GM13977 (cell line): Measurements from ENCODE around the gene MAP2K3.

Source experiments
- DNase-seq: peaks from one replicate; pipeline ENCODE4 v3.0.0; 2012; ENCODE audit warnings: low spot score
- in situ Hi-C: fragments of 300-500 bp; cut with MboI; formaldehyde crosslinking; loops from one replicate; pipeline ENCODE4 v1.12.0; 2022; ENCODE audit warnings: low sequenced_read_pairs, low pct_unique_long_range_greater_than_20kb, mixed read lengths, inconsistent platforms; ENCODE audit not compliant: unreplicated experiment
- TF ChIP-seq, protein P1 (sequence below): IDR thresholded peaks from 2 replicates; pipeline ENCODE4 v1.5.1; 2012; ENCODE audit warnings: mild to moderate bottlenecking, control low read depth; ENCODE audit not compliant: insufficient read depth; ENCODE audit errors: extremely low read depth, missing control alignments

The MAP2K3 gene

DNA sequence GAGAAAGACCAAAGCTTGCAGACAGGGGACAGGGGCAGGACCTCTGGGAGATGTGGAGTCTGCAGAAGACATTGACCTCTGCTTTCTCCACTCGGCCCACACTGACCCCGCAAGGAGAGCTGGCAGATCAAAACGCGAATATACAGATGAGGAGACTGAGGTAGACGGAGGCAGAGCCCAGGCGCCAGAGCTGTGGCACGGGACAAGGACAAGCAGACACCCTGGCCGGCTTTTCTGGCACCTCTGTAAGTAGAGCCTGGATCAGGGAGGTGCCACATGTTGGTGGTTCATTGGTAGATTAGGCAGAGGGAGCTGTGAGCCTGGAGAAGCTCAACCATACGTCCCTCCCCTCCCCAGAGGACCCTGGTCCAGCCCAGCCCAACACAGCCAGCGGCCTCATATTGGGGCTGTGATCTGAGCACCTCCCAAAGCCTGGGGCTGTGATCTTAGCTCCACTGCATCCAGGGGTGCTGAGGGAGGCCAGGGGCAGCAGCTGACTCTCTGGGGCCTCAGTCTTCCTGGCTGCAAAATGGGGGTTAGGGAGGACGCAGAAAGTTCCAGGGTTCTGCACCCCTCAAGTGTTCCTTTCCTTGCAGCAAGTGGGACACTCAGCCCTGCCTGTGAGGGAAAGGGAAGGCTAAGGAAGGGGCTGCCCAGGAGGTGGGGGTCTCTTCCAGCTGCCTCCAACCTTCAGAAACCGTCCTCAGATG, 35.3 kb upstream of the MAP2K3 start:
- in situ Hi-C loops = no loop called here
- TF ChIP-seq, protein P1, sequence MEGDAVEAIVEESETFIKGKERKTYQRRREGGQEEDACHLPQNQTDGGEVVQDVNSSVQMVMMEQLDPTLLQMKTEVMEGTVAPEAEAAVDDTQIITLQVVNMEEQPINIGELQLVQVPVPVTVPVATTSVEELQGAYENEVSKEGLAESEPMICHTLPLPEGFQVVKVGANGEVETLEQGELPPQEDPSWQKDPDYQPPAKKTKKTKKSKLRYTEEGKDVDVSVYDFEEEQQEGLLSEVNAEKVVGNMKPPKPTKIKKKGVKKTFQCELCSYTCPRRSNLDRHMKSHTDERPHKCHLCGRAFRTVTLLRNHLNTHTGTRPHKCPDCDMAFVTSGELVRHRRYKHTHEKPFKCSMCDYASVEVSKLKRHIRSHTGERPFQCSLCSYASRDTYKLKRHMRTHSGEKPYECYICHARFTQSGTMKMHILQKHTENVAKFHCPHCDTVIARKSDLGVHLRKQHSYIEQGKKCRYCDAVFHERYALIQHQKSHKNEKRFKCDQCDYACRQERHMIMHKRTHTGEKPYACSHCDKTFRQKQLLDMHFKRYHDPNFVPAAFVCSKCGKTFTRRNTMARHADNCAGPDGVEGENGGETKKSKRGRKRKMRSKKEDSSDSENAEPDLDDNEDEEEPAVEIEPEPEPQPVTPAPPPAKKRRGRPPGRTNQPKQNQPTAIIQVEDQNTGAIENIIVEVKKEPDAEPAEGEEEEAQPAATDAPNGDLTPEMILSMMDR = no peak
- no peak for DNase-seq

DNA sequence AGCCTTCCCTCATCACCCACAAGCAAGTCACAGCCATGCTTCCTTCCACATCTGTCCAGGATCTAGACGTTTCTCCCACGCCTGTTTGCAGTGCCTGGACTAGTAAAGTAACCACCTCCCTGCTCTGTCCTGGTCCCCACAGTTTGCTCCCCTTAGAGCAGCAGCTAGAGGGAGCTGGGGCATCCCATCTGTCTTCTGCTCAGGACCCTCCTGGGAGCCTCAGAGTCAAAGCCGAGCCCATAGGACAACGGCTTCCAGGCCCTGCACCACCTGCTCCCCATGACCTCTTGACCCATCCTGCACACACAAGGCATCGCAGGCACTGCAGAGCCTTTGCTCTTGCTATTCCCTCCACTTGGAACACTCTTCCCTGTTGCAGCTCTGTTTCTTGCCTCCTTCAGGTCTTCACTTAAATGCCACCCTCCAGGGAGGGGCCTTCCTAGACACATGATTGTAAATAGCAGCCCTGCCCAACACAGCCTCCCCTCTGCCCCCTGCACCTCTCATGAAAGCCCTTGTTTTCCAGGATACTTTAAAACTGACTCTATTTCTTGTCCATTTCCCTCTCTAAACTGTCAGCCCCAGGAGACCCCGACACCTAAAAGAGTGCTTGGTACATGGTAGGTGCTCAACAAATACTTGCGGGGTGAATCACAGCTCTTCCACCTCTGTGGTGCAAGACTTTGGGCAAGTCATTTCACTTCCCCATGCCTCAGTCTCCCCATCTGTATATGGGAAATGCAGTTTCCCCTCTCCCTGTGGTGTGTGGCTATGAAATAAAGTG, 34.4 kb upstream of the MAP2K3 start:
- TF ChIP-seq, protein P1 = no peak
- in situ Hi-C loops = no loop called here
- no peak for DNase-seq

DNA sequence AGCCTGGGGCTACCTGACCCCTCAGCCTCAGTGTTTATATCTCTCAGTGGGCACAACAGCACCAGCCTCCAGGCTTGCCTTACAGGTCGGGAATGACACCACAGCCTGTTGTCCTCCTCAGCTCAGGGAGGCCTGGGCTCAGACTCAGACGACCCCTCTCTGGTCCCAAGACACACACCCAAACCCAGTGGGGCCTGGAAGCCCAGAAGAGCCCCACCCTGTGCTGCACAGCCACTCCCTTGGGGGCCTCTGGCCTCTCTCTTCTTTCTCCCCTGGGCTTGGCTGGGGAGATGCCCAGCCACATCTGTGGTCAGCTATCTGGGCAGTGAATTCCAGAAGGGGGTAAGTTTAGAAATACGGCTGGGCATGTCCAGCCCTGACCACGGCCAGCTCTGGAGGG, 33.7 kb upstream of the MAP2K3 start:
- in situ Hi-C loops = no loop called here
- no peak for DNase-seq
- TF ChIP-seq, protein P1 = no peak

DNA sequence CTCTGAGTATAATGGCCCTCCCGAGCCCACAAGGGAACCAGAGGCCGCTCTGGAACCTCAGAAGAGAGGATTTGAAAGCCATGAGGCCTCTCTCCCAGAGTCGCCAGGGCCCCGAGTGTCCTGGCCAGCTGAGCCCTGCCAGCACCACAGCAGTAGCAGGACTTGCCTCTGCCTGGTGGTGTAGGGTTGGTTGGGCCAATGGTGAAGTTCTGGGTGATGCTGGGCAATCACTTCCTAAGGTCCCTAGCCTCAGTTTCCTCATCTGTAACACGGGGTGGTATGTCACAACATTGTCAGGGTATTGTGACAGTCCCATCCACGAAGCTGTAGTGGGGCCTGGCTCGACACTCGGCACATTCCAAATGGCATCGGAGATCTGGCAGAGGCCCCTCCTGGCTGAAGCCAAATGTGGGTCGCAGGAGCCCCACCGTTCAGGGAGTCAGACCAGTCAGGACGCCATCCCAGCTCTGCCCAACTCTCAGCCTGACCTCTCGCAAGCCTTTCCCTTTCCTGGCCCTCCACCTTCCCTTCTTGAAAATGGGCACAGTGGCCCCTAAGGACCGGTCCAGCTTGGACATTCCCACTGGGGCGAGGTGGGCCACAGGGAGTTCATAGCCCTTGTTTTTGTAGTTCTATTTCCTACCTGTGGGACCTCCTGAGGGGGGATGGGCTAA, 33.0 kb upstream of the MAP2K3 start:
- in situ Hi-C loops = no loop called here
- TF ChIP-seq, protein P1 = no peak
- DNase-seq = no peak

DNA sequence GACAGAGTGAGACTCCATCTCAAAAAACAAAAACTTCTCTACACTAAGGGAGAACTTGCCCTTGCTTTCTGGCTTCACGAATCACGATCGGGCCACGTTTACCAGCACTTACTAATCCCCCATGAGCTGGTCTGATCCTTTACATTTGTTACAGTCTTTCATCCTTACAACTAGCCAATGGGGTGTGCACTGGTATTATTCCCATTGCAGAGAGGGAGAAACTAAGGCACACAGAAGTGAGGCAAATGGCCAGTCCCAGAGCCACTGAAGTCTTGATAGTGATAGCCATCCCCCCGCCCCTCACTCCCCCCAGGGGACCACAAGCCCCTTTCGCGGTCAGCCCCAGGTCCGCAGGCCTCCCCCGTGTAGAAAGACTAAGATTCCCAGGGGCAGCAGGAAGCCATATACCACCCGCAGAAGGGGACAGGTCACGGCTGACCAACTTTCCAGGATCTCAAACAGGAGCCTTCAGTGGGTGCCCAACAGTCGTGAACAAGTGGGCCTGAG, 32.2 kb upstream of the MAP2K3 start:
- DNase-seq = no peak
- in situ Hi-C loops = no loop called here
- TF ChIP-seq, protein P1 = no peak

DNA sequence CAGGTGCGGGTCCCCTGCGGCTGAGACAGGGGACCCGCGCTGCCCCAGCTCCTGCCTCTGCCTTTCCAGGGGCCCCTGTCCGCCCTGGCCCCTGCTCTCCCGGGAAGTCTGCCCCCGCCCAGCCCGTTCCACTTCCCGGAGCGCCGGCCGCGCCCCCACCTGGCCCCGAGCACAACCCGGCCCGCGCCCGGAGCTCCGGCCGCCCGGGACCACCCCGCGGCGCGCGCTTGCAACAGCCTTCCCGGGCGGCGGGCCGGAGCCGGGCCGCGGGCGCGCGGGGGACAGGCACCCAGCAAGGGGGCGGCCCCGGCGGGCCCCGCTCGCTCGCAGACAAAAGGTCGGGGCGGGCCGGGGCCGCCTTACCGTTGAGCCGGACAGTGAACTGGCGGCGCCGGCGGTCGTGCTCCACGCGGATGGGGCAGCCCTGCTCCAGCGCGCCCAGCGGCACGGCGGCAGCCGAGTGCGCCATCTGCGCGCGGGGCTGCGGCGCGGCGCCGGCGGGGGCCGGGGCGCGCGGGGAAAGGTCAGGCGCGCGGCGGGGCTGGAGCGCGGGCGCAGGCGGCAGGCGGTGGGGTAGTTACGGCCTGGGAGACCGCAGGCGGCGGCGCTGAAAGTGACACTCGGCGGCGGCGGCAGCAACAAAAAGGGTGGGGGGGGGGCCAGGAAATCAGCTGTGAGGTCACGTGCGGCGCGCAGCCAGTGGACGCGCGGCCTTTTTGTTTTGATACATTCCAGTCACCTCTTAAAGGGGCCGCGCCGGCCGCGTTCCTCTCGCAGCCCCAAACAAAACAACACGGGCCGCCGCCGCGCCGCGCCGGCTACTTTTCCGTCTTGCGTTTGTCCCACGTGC, 31.5 kb upstream of the MAP2K3 start, which contains the start of gene NATD1:
TSS of gene NATD1 (minus strand) at position 615 of the 850 bp plus-strand sequence. CDS start at position 469, 146 bp downstream.
- DNase-seq = peak; percentile 93
- in situ Hi-C loops = no loop called here
- TF ChIP-seq, protein P1 = no peak
